Measurements from ENCODE around the gene SPRED1. TPM values are rescaled to one million over a fixed set of nuclear protein-coding genes. Genes with fewer than 3 reads are reported as not detected.

The SPRED1 gene
- total RNA-seq, 1 donor from 2014 or later: 4.2 TPM

Other genes with a start within 250 kb of the SPRED1 start
- gene FAM98B, start 201.3 kb downstream of the SPRED1 start, total RNA-seq: 5.5 TPM